ACC112 (cell line): ENCODE results near the gene KCNB1.

Experiments used
- H2AFZ ChIP-seq: fragments of 200-600 bp; sonication (generic); one replicate; pipeline ENCODE4 v1.6.0; 2017; ENCODE audit warnings: antibody characterized with exemption, low read length; ENCODE audit not compliant: unreplicated experiment
- H3K27ac ChIP-seq: fragments of 200-600 bp; sonication (generic); 2 replicates; pipeline ENCODE4 v1.5.1; 2014; ENCODE audit warnings: low read depth, mild to moderate bottlenecking, antibody characterized with exemption, low read length, moderate library complexity
- H3K27me3 ChIP-seq: fragments of 200-600 bp; sonication (generic); 2 replicates; pipeline ENCODE4 v1.6.1; 2014; ENCODE audit warnings: mild to moderate bottlenecking, antibody characterized with exemption, low read length, moderate library complexity, mixed read lengths; ENCODE audit not compliant: insufficient read depth
- H3K36me3 ChIP-seq: fragments of 200-600 bp; sonication (generic); 2 replicates; pipeline ENCODE4 v1.6.1; 2016; ENCODE audit warnings: mild to moderate bottlenecking, antibody characterized with exemption, low read length, moderate library complexity, mixed read lengths; ENCODE audit not compliant: insufficient read depth
- H3K4me1 ChIP-seq: fragments of 200-600 bp; sonication (generic); one replicate; pipeline ENCODE4 v1.6.1; 2016; ENCODE audit warnings: low read length, mixed read lengths; ENCODE audit not compliant: insufficient read depth, unreplicated experiment, control insufficient read depth
- H3K4me3 ChIP-seq: fragments of 200-600 bp; sonication (generic); 2 replicates; pipeline ENCODE4 v1.5.1; 2014; ENCODE audit warnings: mild to moderate bottlenecking, low read depth, low read length
- H3K79me2 ChIP-seq: fragments of 200-600 bp; sonication (generic); one replicate; pipeline ENCODE4 v1.6.0; 2016; ENCODE audit warnings: low read length; ENCODE audit not compliant: control insufficient read depth, unreplicated experiment, insufficient read depth

KCNB1 gene

GRCh38 chr20:49392745-49393144 lies 89.7 kb downstream of the KCNB1 start:
- Histone ChIP-seq H3K4me1 (peaks cover 6% of the 10 kb centered on the region), H3K79me2 (no peaks in the 10 kb centered on the region), H3K27ac (no peak overlapping the region), H3K4me3 (no peak overlapping the region), H3K27me3 (peaks cover 57% of the 10 kb centered on the region), H2AFZ (no peak overlapping the region), H3K36me3 (no peaks in the 10 kb centered on the region)

GRCh38 chr20:49391404-49392245 lies 90.8 kb downstream of the KCNB1 start:
- Histone ChIP-seq H3K36me3 (no peaks in the 10 kb centered on the region), H2AFZ (no peak overlapping the region), H3K27me3 (peaks cover 57% of the 10 kb centered on the region), H3K27ac (no peak overlapping the region), H3K4me3 (no peak overlapping the region), H3K79me2 (no peaks in the 10 kb centered on the region), H3K4me1 (no peaks in the 10 kb centered on the region)

- H3K4me3 ChIP-seq, result no peak overlapping the region
- no peak overlapping the region for H2AFZ ChIP-seq
- no peaks in the 10 kb centered on the region for H3K79me2 ChIP-seq
- H3K36me3 ChIP-seq, result no peaks in the 10 kb centered on the region
- H3K27ac ChIP-seq, result no peak overlapping the region
- peaks cover 49% of the 10 kb centered on the region for H3K27me3 ChIP-seq
- no peaks in the 10 kb centered on the region for H3K4me1 ChIP-seq
These were observed 92.6 kb downstream of the KCNB1 start for GRCh38 chr20:49389854-49390253.

- Histone ChIP-seq H3K27ac (no peak overlapping the region), H3K4me1 (no peaks in the 10 kb centered on the region), H3K4me3 (no peak overlapping the region), H3K36me3 (no peaks in the 10 kb centered on the region), H3K27me3 (peaks cover 38% of the 10 kb centered on the region), H3K79me2 (no peaks in the 10 kb centered on the region), H2AFZ (no peak overlapping the region)
These were observed 93.7 kb downstream of the KCNB1 start for GRCh38 chr20:49388744-49389143.

GRCh38 chr20:49387581-49387939 lies 94.9 kb downstream of the KCNB1 start:
- no peaks in the 10 kb centered on the region for H3K79me2 ChIP-seq
- H3K4me3 ChIP-seq, result no peak overlapping the region
- no peaks in the 10 kb centered on the region for H3K4me1 ChIP-seq
- no peaks in the 10 kb centered on the region for H3K36me3 ChIP-seq
- no peak overlapping the region for H2AFZ ChIP-seq
- H3K27ac ChIP-seq, result no peak overlapping the region
- H3K27me3 ChIP-seq, result peaks cover 26% of the 10 kb centered on the region

GRCh38 chr20:49386848-49387580 lies 95.5 kb downstream of the KCNB1 start:
- no peaks in the 10 kb centered on the region for H3K79me2 ChIP-seq
- H3K4me1 ChIP-seq, result no peaks in the 10 kb centered on the region
- H3K27ac ChIP-seq, result no peak overlapping the region
- H2AFZ ChIP-seq, result no peak overlapping the region
- no peak overlapping the region for H3K4me3 ChIP-seq
- H3K36me3 ChIP-seq, result no peaks in the 10 kb centered on the region
- H3K27me3 ChIP-seq, result peaks cover 23% of the 10 kb centered on the region; the same call in 1 of the 2 replicates

- Histone ChIP-seq H3K4me1 (peaks cover 7% of the 10 kb centered on the region), H3K27ac (no peak overlapping the region), H2AFZ (no peak overlapping the region), H3K4me3 (no peak overlapping the region), H3K79me2 (no peaks in the 10 kb centered on the region), H3K27me3 (peaks cover 11% of the 10 kb centered on the region; the same call in 1 of the 2 replicates), H3K36me3 (no peaks in the 10 kb centered on the region)
These were observed 97.0 kb downstream of the KCNB1 start for GRCh38 chr20:49385465-49385864.

- no peaks in the 10 kb centered on the region for H3K79me2 ChIP-seq
- peaks cover 4% of the 10 kb centered on the region; the same call in 1 of the 2 replicates for H3K27me3 ChIP-seq
- H3K27ac ChIP-seq, result no peak overlapping the region
- H2AFZ ChIP-seq, result no peak overlapping the region
- no peak overlapping the region for H3K4me3 ChIP-seq
- H3K36me3 ChIP-seq, result no peaks in the 10 kb centered on the region
- peaks cover 7% of the 10 kb centered on the region for H3K4me1 ChIP-seq
These were observed 97.7 kb downstream of the KCNB1 start for GRCh38 chr20:49384437-49385434.

- H3K36me3 ChIP-seq, result no peaks in the 10 kb centered on the region
- no peak overlapping the region for H2AFZ ChIP-seq
- H3K79me2 ChIP-seq, result no peaks in the 10 kb centered on the region
- no peak overlapping the region for H3K27ac ChIP-seq
- no peak overlapping the region for H3K4me3 ChIP-seq
- H3K4me1 ChIP-seq, result peaks cover 7% of the 10 kb centered on the region
- H3K27me3 ChIP-seq, result peaks cover 10% of the 10 kb centered on the region; the same call in 1 of the 2 replicates
These were observed 100.6 kb downstream of the KCNB1 start for GRCh38 chr20:49381558-49382493.
